GM19372 (cell line): ENCODE results near the gene SFI1.
"Not testable (repeated sequence)": the region's sequence is repeated elsewhere in the genome, so short reads cannot be mapped to it uniquely, and the experiment has no call there.

Source experiments
- ATAC-seq: cut with Tn5 transposase; IDR thresholded peaks from one replicate; pipeline ENCODE4 v1.9.1; 2021; ENCODE audit warnings: mild to moderate bottlenecking, low read depth, moderate library complexity; ENCODE audit not compliant: unreplicated experiment

The SFI1 gene

GRCh38 chr22:31491218-31491962 lies 4.9 kb upstream of the SFI1 start:
- no peak for ATAC-seq

DNA sequence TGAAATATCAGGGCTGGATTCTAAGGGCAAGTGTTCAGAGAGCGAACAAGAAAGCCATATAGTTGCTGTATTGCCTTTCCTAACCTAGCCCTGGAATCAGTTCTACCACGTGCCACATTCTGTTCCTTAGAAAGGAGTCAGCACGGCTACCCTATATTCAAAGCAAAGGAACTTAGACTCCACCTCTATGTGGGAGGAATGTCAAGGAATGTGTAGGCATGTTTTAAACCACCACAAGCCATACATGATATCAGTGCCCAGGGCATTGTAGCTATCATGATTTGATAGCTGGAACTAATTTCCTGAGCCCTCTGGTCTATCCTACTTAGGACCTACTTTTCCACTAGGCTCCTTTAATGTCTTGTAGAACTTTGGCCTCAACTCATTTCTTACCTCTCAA lies 4.2 kb upstream of the SFI1 start:
- no peak for ATAC-seq

GRCh38 chr22:31493355-31493754 lies 3.0 kb upstream of the SFI1 start:
- ATAC-seq, result not testable (repeated sequence)

DNA sequence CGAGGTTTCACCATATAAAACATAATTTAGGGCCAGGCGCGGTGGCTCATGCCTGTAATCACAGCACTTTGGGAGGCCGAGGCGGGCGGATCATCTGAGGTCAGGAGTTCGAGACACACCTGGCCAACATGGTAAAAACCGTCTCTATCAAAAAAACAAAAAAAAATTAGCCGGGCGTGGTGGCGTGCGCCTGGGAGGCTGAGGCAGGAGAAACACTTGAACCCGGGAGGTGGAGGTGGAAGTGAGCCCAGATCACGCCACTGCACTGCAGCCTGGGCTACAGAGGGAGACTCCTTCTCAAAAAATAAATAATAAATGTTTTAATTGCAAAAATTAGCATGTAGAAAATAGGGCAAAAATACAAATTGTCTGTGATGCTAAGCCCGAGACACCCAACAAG lies 993 bp upstream of the SFI1 start:
- no peak for ATAC-seq

GRCh38 chr22:31496735-31497146 lies 405 bp downstream of the SFI1 start:
- no peak for ATAC-seq

DNA sequence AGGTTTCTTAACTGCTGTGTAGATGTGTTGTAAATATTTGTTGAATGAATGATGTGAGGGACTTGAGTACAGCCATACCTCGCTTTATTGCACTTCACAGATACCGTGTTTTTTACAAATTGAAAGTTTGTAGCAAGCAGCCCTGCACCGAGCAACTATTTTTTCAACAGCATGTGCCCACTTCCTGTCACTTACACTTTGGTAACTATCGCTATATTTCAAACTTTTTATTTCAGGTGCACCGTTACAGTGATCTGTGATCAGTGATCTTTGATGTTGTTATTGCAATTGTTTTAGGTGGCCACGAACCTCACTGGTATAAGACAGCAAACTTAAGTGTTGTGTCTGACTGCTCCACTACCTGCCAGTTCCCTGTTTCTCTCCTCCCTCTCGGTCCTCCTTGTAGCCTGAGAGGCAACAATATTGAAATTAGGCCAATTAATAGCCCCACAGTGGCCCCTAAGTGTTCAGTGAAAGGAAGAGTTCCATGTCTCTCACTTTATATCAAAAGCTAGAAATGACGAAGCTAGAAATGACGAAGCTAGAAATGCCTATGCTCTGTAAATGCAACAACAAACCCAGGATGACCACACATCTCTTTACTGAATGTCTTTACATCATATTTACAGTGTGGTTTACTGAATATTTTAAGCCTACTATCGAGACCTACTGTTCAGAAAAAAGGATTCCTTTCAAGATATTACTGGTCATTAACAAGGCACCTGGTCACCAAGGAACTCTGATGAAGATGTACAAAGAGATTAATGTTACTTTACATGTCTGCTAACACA lies 1.0 kb downstream of the SFI1 start:
- ATAC-seq, result no peak

- no peak for ATAC-seq
Measured at GRCh38 chr22:31501738-31502137, 5.4 kb downstream of the SFI1 start.

DNA sequence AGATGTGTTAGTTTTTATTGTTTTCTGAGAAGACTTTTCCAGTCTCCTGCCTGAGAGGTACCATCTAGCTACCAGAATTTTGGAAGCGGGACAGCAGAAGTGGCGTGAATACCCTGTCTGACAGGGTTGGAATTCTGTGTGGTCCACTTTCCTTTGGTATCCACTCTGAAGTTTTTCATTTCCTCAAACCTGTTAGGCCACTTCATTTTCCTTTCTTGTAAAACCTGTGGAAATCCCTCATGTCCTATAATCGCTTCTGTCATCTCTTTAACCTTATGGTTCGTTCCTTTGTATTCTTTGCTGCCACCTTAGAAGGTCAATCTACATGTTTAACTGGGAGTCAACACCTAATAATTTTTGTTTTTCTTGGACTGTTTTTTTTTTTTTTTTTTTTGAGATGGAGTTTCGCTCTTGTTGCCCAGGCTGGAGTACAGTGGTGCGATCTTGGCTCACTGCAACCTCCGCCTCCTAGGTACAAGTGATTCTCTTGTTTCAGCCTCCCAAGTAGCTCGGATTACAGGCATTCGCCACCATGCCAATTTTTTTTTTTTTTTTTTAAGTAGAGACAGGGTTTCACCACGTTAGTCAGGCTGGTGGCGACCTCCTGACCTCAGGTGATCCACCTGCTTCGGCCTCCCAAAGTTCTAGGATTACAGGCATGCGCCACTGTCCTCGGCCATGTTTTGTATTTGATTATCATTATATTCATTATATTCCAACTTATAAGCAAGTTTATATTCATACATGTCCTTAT lies 7.1 kb downstream of the SFI1 start:
- ATAC-seq, result no peak

- ATAC-seq, result no peak
Measured at GRCh38 chr22:31504282-31504681, 7.9 kb downstream of the SFI1 start.

- ATAC-seq, result not testable (repeated sequence)
Measured at GRCh38 chr22:31507517-31507916, 11.2 kb downstream of the SFI1 start.

DNA sequence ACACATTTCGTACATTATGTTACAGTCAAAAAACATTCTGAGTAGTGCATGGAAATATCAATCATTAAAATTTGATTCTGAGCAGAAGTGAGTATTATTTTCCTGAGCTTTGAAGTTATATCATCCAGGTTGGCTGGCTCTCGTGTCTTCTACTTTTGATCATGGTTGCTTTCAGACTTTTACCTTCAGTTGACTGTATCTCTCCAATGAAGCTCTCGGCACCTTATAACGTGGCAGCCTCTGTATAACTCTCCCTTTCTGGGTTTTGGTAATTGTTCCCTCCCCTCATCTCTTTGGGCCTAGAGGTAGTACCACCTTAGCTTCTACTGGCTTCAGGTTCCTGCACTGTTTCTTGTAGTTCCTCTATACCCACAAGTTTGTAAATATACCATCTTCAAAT lies 12.2 kb downstream of the SFI1 start:
- no peak for ATAC-seq

DNA sequence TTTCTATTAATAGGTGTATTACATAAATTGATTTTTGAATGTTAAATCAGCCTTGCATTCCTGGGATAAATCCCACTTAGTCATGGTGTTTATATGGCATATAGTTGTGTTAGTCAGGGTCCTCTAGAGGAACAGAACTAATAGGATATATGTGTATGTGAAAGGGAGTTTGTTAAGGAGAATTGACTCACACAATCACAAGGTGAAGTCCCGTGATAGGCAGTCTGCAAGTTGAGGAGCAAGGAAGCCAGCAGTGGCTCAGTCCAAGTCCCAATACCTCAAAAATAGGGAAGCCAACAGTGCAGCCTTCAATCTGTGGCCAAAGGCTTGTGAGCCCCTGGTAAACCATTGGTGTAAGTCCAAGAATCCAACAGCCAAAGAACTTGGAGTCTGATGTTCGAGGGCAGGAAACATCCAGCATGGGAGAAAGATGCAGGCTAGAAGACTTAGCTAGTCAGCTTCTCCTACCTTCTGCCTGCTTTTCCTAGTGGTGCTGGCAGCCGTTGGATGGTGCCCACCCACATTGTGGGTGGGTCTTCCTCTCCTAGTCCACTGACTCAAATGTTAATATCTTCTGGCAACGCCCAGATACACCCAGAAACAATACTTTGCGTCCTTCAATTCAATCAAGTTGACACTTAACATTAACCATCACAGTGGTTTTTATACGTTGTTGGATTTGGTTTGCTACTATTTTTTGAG lies 12.9 kb downstream of the SFI1 start:
- no peak for ATAC-seq

- no peak for ATAC-seq
Measured at GRCh38 chr22:31520051-31520450, 23.7 kb downstream of the SFI1 start.

DNA sequence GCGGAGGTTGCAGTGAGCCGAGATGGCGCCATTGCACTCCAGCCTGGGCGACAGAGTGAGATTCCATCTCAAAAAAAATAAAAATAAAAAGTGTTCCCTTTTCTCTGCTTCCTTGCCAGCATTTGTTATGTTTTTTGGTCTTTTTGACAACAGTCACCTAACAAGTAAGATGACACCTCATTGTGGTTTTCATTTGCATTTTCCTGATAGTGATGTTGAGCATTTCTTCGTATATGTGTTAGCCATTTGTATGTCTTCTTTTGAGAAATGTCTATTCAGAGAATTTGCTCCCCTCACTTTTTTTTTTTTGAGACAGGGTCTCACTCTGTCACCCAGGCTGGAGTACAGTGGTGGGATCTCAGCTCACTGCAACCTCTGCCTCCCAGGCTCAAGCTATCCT lies 27.8 kb downstream of the SFI1 start:
- not testable (repeated sequence) for ATAC-seq

GRCh38 chr22:31526270-31526669 lies 29.9 kb downstream of the SFI1 start:
- ATAC-seq, result no peak

DNA sequence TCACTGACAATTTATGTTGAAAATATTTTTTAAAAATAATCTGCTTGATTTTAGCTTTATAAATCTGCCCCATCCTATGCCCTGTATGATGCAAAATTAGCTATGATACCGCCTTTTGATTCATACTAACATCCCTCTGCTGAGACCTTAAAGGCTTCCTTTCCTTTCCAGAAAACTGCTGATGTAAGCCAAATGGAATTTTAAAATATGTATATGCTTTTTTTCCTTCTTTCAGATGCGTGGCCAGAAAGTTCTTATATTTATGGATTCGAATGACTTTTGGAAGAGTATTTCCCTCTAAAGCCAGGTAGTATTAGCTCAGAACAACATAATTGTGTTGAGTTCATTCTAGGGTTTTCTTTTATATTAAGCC lies 34.5 kb downstream of the SFI1 start:
- no peak for ATAC-seq

DNA sequence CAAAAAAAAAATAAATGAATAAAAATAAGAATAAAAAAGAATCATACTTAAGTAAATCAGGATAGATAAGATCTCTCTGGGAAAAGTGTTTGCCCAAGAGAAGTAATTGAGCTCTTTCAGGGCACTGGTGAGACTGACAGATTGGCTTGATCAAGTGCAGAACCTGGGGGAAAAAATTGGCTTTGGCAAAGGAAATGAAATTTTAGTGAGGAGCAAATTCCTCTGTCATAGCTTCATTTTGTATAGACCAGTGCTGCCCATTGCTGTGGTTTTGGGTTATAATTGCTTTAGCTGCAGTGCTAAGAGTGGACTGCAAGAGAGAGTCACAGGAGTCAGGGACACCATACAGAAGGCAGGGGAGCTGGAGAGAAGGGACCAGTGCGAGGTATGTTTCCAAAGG lies 35.7 kb downstream of the SFI1 start:
- ATAC-seq, result no peak

GRCh38 chr22:31533374-31533773 lies 37.0 kb downstream of the SFI1 start:
- no peak for ATAC-seq

GRCh38 chr22:31537019-31537535 lies 40.7 kb downstream of the SFI1 start:
- ATAC-seq, result no peak

GRCh38 chr22:31538815-31539214 lies 42.5 kb downstream of the SFI1 start:
- ATAC-seq, result no peak
